HG03342 (cell line): Measurements from ENCODE around the gene LAMB1.
A peak's percentile ranks its signal among the peaks of the same experiment; 100 is the strongest.

Experiments used
- ATAC-seq: cut with Tn5 transposase; IDR thresholded peaks from one replicate; pipeline ENCODE4 v1.9.1; 2021; ENCODE audit warnings: mild to moderate bottlenecking, moderate library complexity; ENCODE audit not compliant: unreplicated experiment

Gene LAMB1

GRCh38 chr7:107949443-107949935 is 53.5 kb downstream of the LAMB1 start:
- no peak for ATAC-seq

DNA sequence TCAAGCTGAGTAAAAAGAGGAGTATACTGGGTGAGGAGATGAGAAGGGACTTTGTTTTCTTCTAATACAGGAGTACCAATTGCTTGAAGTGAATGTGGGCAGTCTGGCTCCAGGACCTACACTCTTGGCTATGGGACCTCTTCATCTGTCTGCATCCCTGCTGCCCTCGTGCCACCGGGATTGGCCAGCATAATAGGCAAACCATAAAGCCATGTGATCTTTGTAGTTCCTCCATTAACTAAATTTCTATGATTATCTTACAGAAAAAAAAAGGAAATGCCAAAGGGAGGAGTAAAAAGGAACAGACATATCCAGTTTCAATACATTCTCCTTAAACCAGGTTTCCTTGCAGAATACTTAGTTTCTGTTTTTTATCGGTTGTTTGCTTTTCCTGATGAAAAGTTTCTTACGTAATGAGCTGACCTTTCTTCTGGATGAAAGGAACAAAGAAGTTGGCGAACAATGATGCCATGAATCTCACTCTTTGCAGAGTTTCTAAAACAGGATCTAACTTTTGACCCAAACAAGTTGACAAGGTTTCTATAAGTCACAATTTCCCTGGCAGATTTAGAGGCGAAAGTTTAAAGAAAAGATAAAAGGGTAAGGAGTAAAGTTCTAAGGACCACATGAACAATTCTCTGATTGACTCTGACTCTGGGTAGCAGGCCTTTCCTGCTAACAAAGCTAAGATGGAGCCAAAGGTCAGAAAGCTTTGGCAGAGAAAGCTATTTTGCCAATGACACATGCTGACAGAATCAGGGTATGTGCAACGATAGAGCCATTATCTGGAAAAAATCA is 54.1 kb downstream of the LAMB1 start:
- no peak for ATAC-seq

DNA sequence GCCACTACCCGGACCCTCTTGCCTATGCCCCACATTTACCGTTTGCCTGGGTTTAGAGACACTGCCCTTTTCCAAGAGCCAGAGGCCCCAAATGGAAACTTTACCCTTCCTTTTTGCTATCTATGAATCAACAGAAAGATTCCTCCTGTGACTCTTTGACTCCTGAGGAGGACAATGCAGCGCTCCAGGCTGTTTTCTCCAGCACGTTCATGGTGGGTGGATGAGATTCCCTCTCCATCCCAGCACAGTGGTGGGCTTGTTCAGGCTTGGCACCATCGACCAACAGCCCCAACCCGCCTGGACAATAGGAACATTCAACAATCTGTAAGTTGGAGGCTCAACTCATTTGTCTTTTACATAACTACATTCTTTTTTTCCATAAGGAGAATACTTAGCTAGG is 56.1 kb downstream of the LAMB1 start:
- no peak for ATAC-seq

DNA sequence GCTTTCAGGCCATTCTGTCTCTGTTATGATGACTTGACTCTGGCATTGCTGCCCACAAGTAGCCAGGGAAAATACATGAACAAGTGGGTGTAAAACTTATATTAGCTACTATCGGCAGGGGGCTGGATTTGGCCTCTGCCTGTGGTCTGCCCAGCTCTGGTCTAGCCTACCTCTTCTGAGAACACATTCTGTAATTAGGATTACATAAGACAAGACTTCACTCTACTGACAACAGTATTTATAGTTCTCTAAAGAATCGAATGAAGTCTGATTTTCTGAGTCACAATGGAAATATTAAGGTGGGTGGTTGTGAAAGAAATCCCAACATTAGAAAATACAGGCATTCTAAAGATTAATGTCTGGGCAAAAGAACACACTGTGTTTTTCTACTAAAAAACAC is 56.5 kb downstream of the LAMB1 start:
- ATAC-seq = no peak

- no peak for ATAC-seq
Observed at GRCh38 chr7:107945332-107945731, 57.6 kb downstream of the LAMB1 start.

- no peak for ATAC-seq
Observed at GRCh38 chr7:107944411-107945169, 58.4 kb downstream of the LAMB1 start.

- ATAC-seq = no peak
Observed at GRCh38 chr7:107943018-107943417, 59.9 kb downstream of the LAMB1 start.

DNA sequence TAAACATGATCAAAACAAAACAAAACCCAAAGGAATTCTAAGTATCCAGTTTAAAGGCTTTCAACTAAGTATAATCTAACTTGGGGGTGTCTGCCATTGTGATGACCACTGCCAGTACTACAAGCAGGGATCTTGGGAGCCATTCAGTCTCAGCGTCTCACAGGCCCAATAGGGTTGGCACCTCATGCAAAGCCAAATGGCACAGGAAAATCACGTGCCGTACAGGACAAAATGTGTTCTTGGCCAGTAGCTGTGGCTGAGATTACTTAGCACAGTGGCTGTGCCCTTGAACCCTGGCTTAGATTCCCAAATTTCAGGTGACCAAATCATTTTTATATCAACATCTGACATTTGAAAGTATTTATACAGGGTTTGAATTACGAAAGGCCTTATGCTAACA is 62.0 kb downstream of the LAMB1 start:
- no peak for ATAC-seq

GRCh38 chr7:107939573-107940489 is 63.1 kb downstream of the LAMB1 start:
- ATAC-seq = no peak

DNA sequence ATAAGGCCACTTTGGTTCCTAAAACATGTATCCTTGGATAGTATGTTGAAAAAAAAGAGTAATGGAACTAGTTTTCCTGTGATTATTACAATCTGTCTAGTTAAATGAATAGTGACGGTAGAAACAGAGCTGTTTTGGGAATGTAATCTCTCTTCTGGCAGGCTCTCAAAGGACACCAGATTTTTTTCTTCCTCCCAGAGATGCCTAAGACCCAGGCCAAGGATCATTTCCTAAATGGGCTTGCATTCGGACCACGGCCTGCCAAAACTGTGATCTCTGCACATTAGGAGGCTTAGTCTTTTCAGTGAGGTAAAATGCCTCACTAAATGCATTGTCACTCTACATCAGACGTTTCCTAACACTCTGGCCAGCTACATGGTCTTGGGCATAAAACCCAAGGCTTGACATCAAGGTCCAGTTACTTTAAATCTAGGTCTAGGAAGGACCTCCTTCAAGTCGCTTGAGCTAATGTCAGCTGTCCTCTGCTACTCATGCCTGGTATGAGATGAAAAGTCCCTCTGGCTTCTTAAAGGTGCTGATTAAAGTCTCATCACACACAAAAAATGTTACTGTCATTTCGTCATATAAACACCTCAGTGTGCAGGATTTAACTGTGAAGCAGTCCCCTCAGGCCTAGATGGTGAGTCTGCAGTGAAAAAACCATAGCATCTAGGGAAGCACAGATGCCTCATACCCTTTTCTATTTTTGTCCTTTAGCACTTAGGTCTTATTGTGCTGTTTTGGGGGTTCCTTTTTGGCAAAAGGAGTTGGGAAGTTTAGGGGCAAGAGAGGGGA is 64.3 kb downstream of the LAMB1 start:
- ATAC-seq = no peak

DNA sequence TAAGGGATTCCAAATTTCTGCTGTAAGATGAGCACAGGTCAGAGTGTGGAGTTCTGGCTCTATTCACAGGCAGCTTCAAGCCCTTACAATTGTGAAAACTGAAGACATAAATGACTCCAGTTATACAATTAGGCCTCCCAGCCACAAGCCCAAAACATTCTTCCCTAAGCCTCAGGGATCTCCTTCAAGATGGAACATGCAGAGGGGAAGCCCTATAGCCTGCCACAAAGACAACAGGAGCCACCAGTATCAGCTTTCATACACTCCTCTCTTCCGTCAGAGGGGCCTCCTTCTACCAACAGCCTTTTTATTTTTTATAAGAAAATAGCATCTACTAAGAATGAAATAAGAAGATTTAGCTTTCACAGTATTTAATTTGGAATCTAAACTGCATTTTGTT is 65.4 kb downstream of the LAMB1 start:
- ATAC-seq = no peak

GRCh38 chr7:107936312-107936711 is 66.6 kb downstream of the LAMB1 start:
- no peak for ATAC-seq

DNA sequence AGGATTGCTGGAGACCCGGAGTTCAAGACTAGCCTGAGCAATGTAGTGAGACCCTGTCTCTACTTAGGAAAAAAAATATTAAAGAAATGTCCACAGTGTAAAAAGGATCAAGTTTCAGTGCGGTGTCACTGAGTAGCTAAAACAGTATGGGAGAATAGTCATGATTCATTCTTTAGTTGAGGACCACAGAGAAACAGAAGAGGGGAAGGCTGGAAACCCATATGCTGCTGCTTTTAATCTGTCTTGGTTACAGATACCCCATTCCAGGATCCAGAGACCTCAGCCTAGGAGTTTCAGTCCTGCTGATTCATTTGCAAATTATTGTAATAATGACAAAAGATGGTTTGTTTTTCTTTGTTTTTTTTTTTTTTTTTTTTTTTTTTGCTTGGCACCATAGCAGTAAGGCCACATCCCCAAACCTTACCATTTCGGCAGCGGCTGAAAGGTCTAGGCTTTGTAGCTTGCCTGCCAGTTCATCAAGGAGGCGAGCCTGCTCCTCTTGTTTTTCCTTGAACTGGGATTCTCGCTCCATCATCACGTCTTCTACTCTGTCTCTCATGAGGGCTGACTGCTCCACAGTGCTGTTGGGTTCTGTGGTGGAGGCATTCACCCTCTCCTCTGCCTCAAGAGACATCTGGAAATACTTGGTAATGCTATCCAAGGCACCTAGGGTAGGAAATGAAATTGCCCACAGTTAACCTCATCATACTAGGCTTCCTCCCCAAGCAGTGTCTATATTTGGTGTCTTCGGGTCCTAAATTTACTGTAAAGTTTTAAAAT is 67.8 kb downstream of the LAMB1 start:
- ATAC-seq = no peak

DNA sequence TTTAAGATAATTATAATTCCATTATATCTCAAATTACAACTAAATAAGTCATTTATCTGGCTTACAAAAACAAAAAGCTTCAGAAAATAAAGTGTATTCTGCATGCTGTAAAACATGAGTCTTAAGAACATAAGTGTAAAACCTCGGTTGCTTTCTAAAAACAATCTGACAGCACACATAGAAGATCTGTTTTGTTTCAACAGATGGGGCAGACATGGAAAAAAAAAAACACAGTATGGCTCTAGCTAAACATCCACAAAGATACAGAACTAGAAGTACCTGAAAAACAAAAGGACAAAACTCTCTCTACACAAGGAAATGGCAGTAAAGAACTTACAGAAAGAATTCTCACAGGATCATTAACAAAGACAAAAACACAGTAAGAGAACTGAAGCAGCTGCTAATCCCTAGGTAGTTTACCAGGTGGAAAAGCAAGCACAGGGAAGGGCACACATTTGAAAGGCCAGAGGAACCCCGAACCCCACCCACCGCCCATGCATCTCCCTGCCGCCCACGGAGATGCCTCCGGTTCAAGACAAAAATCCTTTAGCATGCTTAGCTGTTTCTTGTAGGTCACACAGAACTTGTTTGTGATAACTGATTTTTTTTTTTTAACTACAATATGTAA is 69.5 kb downstream of the LAMB1 start:
- no peak for ATAC-seq

DNA sequence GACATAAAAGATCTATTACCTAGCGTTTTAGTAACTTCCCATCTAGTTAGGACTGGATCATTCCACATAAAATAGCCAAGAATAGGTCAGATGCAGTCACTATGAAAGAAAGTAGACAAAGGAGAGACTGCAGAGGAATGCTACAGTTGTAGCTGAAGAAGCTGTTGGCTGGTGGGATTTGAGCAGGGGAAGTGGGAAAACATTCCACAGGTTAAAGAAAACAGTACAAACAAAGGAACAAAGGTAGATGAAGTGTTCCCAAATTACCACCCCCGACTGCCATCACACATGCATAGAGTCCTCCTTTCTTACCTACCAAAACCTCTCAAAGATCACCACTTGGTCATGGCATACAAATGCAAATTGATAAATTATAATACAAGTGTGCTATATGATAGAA is 70.2 kb downstream of the LAMB1 start:
- ATAC-seq = no peak

GRCh38 chr7:107931740-107932515 is 71.0 kb downstream of the LAMB1 start:
- ATAC-seq = no peak

DNA sequence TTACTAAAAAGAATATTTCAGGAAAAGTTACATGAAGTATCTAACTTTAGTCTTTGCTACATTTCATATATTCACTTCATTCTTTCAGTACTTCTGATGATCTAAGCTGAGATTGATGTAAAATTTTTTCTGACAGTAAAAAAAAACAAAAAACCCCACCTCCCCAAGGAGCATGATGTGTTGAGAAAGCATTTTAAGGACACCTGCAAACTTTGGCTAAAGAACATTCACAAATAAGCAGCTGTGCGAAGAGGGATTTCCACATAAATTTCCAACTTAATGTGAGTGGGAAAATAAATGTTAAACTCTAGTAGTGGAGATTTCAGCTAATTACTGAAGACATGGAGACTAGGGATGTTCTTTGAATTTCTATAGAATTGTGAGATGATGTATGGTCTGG is 76.5 kb downstream of the LAMB1 start:
- ATAC-seq = no peak

- ATAC-seq = peak; percentile 90
Observed at GRCh38 chr7:107924841-107925504, 78.0 kb downstream of the LAMB1 start.
